Epithelial cell of proximal tubule (primary cell): ENCODE results near the gene SLCO2A1. TPM values are rescaled to one million over a fixed set of nuclear protein-coding genes. Genes with fewer than 3 reads are reported as not detected.
A peak's percentile ranks its signal among the peaks of the same experiment; 100 is the strongest.

Experiments used
- DNase-seq: peaks from one replicate; pipeline ENCODE4 v3.0.0-alpha.2; 2011; ENCODE audit warnings: low read depth
- H3K4me3 ChIP-seq: 2 replicates; pipeline ENCODE4 v1.5.1; 2011; ENCODE audit warnings: low read depth, mild to moderate bottlenecking, low read length
- total RNA-seq: library from RNA; depleted of rRNA; stranded (reverse); fragments of >200 nt; gene quantifications from 2 replicates; pipeline ENCODE4 v1.2.3, GENCODE V29; 2015
- TF ChIP-seq, protein P1 (sequence below): conservative IDR thresholded peaks from 2 replicates; pipeline ENCODE4 v1.5.1; 2012; ENCODE audit warnings: low read depth, mild to moderate bottlenecking, low read length

Gene SLCO2A1
- total RNA-seq, 1 donor from 2014 or later, result 0.75 TPM

DNA sequence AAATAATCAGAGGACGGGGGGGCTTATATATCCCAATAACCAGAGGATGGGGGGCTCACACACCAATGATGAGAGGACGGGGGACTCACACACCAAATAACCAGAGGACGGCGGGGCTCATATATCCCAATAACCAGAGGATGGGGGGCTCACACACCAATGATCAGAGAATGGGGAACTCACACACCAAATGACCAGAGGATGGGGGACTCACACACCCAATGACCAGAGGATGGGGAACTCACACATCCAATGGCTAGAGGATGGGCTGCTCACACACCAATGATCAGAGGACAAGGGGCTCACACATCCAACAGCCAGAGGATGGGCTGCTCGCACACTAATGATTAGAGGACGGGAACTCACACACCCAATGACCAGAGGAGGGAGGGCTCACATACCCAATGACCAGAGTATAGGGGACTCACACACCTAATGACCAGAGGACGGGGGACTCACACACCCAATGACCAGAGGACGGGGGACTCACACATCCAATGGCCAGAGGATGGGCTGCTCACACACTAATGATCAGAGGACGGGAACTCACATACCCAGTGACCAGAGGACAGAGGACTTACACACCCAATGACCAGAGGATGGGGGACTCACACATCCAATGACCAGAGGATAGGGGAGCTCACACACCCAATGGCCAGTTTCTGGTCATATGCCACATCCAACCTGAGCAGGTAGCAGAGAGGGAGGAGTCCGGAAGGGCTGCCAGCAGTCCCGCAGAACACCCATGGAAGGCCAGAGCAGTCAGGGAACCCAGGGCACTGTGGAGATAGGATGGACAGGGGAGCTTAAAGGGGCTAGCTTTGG is 144.6 kb downstream of the SLCO2A1 start:
- no peak overlapping the region for H3K4me3 ChIP-seq

DNA sequence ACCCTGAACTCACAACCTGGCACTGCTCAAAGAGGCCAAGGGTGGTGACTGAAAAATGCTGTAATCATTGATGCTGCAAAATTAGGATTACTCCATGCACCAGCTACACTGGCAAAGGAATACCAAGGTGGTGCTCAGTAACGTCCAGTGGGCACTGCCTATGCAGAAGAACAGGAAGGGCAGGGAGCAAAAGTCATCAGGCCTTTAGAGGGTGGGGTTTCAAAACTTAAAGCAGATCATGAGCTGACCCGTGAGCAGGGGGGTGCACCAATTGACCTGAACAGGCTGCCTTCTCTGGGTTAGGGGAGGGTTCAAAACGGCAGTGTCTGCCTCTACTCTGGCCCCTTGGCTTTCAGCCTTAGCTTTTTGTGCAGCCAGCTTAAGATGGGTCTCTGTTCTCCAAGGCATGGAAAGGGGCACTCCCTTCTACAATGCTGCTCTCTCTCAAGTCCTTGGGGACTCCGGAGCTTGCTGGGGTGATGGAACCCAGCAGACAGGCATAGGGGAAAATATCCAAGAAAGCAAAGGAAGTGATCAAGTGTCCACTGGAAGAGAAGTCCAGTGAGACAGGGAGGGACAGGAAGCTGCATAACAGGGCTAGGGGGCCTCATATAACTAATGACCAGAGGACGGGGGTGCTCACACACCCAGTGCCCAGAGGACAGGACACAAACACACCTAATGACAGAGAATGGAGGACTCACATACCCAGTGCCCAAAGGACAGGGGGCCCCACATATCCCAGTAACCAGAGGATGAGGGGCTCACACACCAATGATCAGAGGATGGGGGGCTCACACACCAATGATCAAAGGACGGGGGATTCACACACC is 145.5 kb downstream of the SLCO2A1 start:
- TF ChIP-seq, protein P1, sequence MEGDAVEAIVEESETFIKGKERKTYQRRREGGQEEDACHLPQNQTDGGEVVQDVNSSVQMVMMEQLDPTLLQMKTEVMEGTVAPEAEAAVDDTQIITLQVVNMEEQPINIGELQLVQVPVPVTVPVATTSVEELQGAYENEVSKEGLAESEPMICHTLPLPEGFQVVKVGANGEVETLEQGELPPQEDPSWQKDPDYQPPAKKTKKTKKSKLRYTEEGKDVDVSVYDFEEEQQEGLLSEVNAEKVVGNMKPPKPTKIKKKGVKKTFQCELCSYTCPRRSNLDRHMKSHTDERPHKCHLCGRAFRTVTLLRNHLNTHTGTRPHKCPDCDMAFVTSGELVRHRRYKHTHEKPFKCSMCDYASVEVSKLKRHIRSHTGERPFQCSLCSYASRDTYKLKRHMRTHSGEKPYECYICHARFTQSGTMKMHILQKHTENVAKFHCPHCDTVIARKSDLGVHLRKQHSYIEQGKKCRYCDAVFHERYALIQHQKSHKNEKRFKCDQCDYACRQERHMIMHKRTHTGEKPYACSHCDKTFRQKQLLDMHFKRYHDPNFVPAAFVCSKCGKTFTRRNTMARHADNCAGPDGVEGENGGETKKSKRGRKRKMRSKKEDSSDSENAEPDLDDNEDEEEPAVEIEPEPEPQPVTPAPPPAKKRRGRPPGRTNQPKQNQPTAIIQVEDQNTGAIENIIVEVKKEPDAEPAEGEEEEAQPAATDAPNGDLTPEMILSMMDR, result no peak
- DNase-seq, result no peak
- H3K4me3 ChIP-seq, result no peak overlapping the region

More for the DNA sequence above, 144.6 kb downstream of the SLCO2A1 start:
- DNase-seq, result no peak
- TF ChIP-seq, protein P1, result no peak

DNA sequence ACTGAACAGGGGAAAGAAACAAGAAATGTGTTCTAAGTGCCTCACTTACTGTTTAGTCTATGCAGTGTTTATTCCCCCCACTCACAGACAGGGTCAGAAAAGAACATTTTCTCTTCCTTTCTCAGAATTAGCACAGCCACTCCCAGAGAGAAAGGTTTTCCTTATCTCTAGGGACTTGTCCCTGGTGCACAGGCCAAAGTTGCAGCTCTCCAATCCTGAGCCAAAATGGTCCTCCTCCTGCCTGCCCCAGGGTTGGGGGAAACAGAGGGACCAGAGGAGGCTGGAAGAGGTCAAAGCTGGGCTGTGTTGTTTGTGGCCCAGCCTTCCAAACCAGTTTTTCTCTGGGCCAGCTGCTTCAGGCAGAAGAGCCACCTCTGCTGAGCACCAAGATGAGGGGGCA is 146.1 kb downstream of the SLCO2A1 start:
- no peak overlapping the region for H3K4me3 ChIP-seq
- TF ChIP-seq, protein P1, result no peak
- no peak for DNase-seq

DNA sequence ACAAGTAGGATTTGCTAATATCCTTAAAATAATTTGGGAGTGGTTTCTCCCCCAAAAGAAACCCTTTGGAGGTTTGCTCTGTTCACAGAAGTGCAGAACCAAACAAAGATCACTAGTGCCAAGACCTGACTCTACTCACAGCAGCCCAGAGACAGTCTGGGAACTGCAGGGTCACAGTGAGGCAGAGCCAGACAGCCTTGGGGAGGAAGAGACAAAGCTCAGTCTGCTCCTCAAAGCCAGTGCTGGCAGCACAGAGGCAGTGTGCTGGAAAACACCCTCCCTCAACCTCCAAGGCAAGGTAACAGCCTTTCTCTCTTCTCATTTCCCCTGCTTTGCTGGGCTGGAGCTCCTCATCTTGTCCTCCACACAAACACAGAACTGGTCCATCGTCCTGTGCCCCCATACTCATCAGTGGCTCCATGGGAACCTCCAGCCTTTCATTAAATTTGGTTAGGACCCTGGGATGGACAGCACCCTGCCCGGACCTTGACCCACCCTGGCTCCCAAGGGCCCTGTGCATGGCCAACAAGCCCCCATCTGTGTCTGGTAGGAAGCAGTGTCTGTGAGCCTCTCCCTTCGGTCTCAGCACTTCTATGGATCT is 146.6 kb downstream of the SLCO2A1 start:
- H3K4me3 ChIP-seq, result no peak overlapping the region
- TF ChIP-seq, protein P1, result no peak
- DNase-seq, result no peak

DNA sequence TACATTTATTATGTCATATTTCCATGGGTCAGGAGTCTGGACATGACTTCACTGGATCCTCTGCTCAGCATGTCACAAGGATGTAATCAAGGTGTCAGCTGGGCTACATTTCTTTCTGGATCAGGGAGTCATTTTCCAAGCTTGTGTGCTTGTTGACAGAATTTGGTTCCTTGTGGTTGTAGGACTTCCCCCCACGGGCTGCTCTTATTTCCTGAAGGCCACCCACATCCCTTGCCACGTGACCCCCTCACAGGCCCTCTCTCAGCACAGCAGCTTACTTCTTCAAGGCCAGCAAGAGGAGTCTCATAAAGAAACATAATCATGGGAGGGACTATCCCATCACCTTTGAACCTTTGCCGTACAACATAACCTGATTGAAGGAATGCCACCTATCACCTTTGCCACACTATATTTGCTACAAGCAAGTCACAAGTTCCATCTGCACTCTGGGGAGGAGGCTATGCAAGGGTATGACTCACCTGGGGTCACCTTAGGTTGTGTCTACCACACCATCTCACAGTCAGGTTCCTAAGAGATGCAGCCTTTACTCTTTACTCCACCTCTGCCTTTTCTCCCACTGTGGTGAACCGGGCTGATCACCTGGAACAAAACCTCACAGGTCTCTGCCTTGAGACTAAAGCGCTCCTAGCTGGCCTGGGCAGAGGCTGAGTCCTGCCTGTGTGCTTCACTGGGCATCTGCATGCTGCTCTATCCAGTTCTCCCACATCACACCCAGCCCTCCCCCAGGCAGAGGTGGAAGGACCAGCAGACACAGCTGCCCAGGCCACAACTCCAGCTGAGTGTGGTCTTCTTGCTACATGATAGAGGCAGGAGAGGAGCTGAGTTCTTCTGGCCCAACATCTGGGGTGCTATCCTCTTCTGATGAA is 147.5 kb downstream of the SLCO2A1 start:
- peak; percentile 9 for DNase-seq
- TF ChIP-seq, protein P1, result no peak
- no peak overlapping the region for H3K4me3 ChIP-seq

DNA sequence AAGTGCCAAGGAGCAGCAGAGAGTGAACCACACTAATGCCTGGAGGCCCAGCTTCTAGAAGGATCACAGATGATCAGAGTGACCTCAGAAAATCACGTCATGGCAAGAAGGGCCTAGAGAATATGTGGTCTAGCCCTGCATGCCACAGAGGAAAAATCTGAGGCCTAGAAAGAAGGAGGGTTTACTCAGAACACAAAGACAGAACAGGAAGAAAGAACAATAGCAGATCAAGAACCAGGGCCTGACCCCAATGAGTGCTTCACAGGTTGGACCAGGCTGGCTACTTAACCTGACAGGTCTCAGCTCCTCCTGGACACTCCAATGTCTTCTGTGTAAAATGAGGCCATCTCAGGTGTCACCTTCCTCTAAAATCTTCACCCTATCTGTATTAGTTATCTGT is 148.2 kb downstream of the SLCO2A1 start:
- DNase-seq, result no peak
- TF ChIP-seq, protein P1, result no peak
- H3K4me3 ChIP-seq, result no peak overlapping the region
